HG02571 (cell line): ENCODE measurements around the gene MIPOL1.
"Not testable (repeated sequence)": the region's sequence is repeated elsewhere in the genome, so short reads cannot be mapped to it uniquely, and the experiment has no call there.

Source experiments
- ATAC-seq: cut with Tn5 transposase; IDR thresholded peaks from one replicate; pipeline ENCODE4 v1.9.1; 2021; ENCODE audit warnings: mild to moderate bottlenecking, moderate library complexity; ENCODE audit not compliant: unreplicated experiment

MIPOL1 gene

GRCh38 chr14:37197421-37198272 is at the start of gene MIPOL1:
TSS of gene MIPOL1 (plus strand) at chr14:37197937. CDS start at chr14:37247889, 49,952 bp downstream.
- no peak for ATAC-seq

GRCh38 chr14:37150414-37150813 is 47.3 kb upstream of the MIPOL1 start:
- no peak for ATAC-seq

GRCh38 chr14:37153005-37153404 is 44.7 kb upstream of the MIPOL1 start:
- no peak for ATAC-seq

GRCh38 chr14:37153483-37153882 is 44.3 kb upstream of the MIPOL1 start:
- ATAC-seq, result no peak

GRCh38 chr14:37157987-37158386 is 39.8 kb upstream of the MIPOL1 start:
- no peak for ATAC-seq

GRCh38 chr14:37162307-37162706 is 35.4 kb upstream of the MIPOL1 start:
- ATAC-seq, result not testable (repeated sequence)

- no peak for ATAC-seq
Observed at GRCh38 chr14:37165794-37166193, 31.9 kb upstream of the MIPOL1 start.

GRCh38 chr14:37167151-37168047 is 30.3 kb upstream of the MIPOL1 start:
- ATAC-seq, result no peak

GRCh38 chr14:37168721-37169120 is 29.0 kb upstream of the MIPOL1 start:
- ATAC-seq, result no peak

GRCh38 chr14:37170237-37170636 is 27.5 kb upstream of the MIPOL1 start:
- ATAC-seq, result no peak

GRCh38 chr14:37170993-37171392 is 26.7 kb upstream of the MIPOL1 start:
- no peak for ATAC-seq

- ATAC-seq, result no peak
Observed at GRCh38 chr14:37171678-37172023, 26.1 kb upstream of the MIPOL1 start.

- ATAC-seq, result no peak
Observed at GRCh38 chr14:37172024-37172869, 25.5 kb upstream of the MIPOL1 start, which contains the start of gene SLC25A21. TSS of gene SLC25A21 (minus strand) at chr14:37172606.

GRCh38 chr14:37172936-37173614 is 24.7 kb upstream of the MIPOL1 start:
- no peak for ATAC-seq

GRCh38 chr14:37179896-37180502 is 17.7 kb upstream of the MIPOL1 start:
- ATAC-seq, result no peak

- ATAC-seq, result not testable (repeated sequence)
Observed at GRCh38 chr14:37180886-37181285, 16.9 kb upstream of the MIPOL1 start.

- ATAC-seq, result no peak
Observed at GRCh38 chr14:37181441-37181840, 16.3 kb upstream of the MIPOL1 start.

- ATAC-seq, result not testable (repeated sequence)
Observed at GRCh38 chr14:37184520-37184919, 13.2 kb upstream of the MIPOL1 start.

- no peak for ATAC-seq
Observed at GRCh38 chr14:37185670-37186069, 12.1 kb upstream of the MIPOL1 start.

GRCh38 chr14:37186865-37187264 is 10.9 kb upstream of the MIPOL1 start:
- ATAC-seq, result no peak
